ENCODE measurements around the gene ECHS1. TPM values are rescaled to one million over a fixed set of nuclear protein-coding genes. Genes with fewer than 3 reads are reported as not detected.

Gene ECHS1
- total RNA-seq, 2 experiments from 2014 or later, result 46.2 to 48.3 TPM

GRCh38 chr10:133353988-133354605, 19.1 kb downstream of the ECHS1 start:
- H3K9me2 ChIP-seq (ENCODE audit: insufficient read depth, low read length), result no peaks in the 10 kb centered on the region
- H4K20me1 ChIP-seq (ENCODE audit: insufficient read depth, low read length), result no peaks in the 10 kb centered on the region
- TF ChIP-seq, protein P1, sequence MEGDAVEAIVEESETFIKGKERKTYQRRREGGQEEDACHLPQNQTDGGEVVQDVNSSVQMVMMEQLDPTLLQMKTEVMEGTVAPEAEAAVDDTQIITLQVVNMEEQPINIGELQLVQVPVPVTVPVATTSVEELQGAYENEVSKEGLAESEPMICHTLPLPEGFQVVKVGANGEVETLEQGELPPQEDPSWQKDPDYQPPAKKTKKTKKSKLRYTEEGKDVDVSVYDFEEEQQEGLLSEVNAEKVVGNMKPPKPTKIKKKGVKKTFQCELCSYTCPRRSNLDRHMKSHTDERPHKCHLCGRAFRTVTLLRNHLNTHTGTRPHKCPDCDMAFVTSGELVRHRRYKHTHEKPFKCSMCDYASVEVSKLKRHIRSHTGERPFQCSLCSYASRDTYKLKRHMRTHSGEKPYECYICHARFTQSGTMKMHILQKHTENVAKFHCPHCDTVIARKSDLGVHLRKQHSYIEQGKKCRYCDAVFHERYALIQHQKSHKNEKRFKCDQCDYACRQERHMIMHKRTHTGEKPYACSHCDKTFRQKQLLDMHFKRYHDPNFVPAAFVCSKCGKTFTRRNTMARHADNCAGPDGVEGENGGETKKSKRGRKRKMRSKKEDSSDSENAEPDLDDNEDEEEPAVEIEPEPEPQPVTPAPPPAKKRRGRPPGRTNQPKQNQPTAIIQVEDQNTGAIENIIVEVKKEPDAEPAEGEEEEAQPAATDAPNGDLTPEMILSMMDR (conservative IDR thresholded peaks at IDR 0.05; ENCODE audit: low read length), result no peak
- TF ChIP-seq EZH2phosphoT487 (IDR thresholded peaks at IDR 0.05; ENCODE audit: borderline replicate concordance, low read depth, low read length), result no peak
- no peak overlapping the region for H3K4me3 ChIP-seq (ENCODE audit: low read depth, low read length, poor library complexity, severe bottlenecking)
- H3K27ac ChIP-seq (ENCODE audit: low read depth, low read length, poor library complexity, severe bottlenecking), result no peak overlapping the region
- H3K4me1 ChIP-seq (ENCODE audit: insufficient read depth, low read length, poor library complexity, severe bottlenecking), result peaks cover 7% of the 10 kb centered on the region
- ChIA-PET POLR2A (interaction anchor here (0.6 kb wide), 1 partner anchor 52 kb away, joined by 5 read pairs; no protein-coding TSS in a partner anchor), CTCF (ENCODE audit: unreplicated experiment) (no interaction called here)
- no peaks in the 10 kb centered on the region for H3K9me3 ChIP-seq (ENCODE audit: low read length)
- no peaks in the 10 kb centered on the region for H3K79me2 ChIP-seq (ENCODE audit: insufficient read depth, low read depth, low read length)
- H2AFZ ChIP-seq (ENCODE audit: low read length), result no peak overlapping the region
- H3K4me2 ChIP-seq (ENCODE audit: low read length), result no peak overlapping the region
- H3K36me3 ChIP-seq (ENCODE audit: insufficient read depth, low read length), result no peaks in the 10 kb centered on the region
- DNase-seq (ENCODE audit: low spot score), result no peak
- no TSS peak for BruUV-seq (replicated peaks)
- intact Hi-C loops (cut with micrococcal nuclease; ENCODE audit: unreplicated experiment), result no loop called here

DNA sequence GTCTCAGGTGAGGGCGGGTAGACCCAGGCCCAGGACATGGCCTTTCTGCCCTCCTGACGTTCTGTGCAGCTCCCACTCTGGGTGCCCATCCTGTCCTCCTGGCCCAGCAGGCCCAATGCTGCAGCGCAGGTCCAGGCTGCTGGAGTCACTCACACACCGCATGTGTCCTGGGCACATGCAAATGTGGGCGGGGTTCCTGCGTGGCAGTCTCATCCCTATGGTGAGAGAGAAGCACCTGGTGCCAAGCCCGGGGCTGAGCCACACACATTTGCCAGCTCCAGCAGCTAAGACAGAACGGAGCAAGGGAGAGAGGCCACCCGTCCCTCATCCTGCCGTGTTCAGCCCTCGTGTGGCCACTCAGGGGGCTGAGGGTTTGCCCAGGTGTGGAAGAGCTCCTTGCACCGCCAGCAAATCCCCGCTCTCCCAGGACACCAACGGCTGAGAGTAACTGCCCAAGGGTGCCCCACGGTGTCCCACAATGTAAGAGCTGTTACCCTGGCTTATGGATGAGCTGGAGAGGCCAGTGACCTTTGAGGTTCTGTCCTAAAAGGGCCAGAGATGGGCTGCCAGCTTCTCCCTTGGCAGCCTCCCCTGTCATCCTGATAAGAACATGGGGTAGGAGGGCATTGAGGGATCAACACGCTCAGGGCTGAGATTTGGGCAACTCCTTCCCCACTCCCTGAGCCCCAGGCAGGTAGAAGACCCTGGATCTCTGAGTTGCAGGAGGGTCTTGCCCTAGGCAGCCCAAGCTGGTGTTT, 19.8 kb downstream of the ECHS1 start:
- H3K4me2 ChIP-seq (ENCODE audit: low read length), result no peak overlapping the region
- DNase-seq (ENCODE audit: low spot score), result no peak
- no peaks in the 10 kb centered on the region for H3K9me3 ChIP-seq (ENCODE audit: low read length)
- no peak for TF ChIP-seq EZH2phosphoT487 (IDR thresholded peaks at IDR 0.05; ENCODE audit: borderline replicate concordance, low read depth, low read length)
- TF ChIP-seq, protein P1 (conservative IDR thresholded peaks at IDR 0.05; ENCODE audit: low read length), result no peak
- ChIA-PET CTCF (ENCODE audit: unreplicated experiment) (interaction anchor here (0.6 kb wide), 1 partner anchor 45 kb away, joined by 3 read pairs; no protein-coding TSS in a partner anchor), POLR2A (interaction anchor here (0.6 kb wide), 1 partner anchor 53 kb away, joined by 5 read pairs; no protein-coding TSS in a partner anchor)
- no peak overlapping the region for H2AFZ ChIP-seq (ENCODE audit: low read length)
- H3K36me3 ChIP-seq (ENCODE audit: insufficient read depth, low read length), result no peaks in the 10 kb centered on the region
- H3K4me3 ChIP-seq (ENCODE audit: low read depth, low read length, poor library complexity, severe bottlenecking), result no peak overlapping the region
- no TSS peak for BruUV-seq (replicated peaks)
- no peak overlapping the region for H3K27ac ChIP-seq (ENCODE audit: low read depth, low read length, poor library complexity, severe bottlenecking)
- H4K20me1 ChIP-seq (ENCODE audit: insufficient read depth, low read length), result no peaks in the 10 kb centered on the region
- peaks cover 7% of the 10 kb centered on the region for H3K4me1 ChIP-seq (ENCODE audit: insufficient read depth, low read length, poor library complexity, severe bottlenecking)
- intact Hi-C loops (cut with micrococcal nuclease; ENCODE audit: unreplicated experiment), result no loop called here
- no peaks in the 10 kb centered on the region for H3K9me2 ChIP-seq (ENCODE audit: insufficient read depth, low read length)
- no peaks in the 10 kb centered on the region for H3K79me2 ChIP-seq (ENCODE audit: insufficient read depth, low read depth, low read length)
